ENCODE data around the gene AP5Z1.

GRCh38 chr7:4830176-4830575 is 54.8 kb downstream of the AP5Z1 start:
- TF ChIP-seq CTCF (conservative IDR thresholded peaks at IDR 0.05; ENCODE audit: low read depth, low read length) (peak; percentile 81), POLR2A (IDR thresholded peaks at IDR 0.05; ENCODE audit: low read depth, low read length) (no peak), ELK1 (IDR thresholded peaks at IDR 0.05; ENCODE audit: borderline replicate concordance, low read depth, low read length) (no peak), USF2 (IDR thresholded peaks at IDR 0.05; ENCODE audit: low read depth, low read length) (no peak)
